Spleen (tissue), 7 donors: Measurements from ENCODE around the gene PDCD1LG2.

Experiments
- CTCF ChIP-seq, 11 experiments: fragments of 200-600 bp in 7 of 11; fragments of 450-650 bp in 4 of 11; sonication (generic) in 4 of 11; IDR thresholded peaks in 8 of 11; conservative IDR thresholded peaks in 3 of 11; 1 replicate in 7 of 11; 2 replicates in 4 of 11; pipeline versions ENCODE4 v1.4.0 to v1.8.0; 2016 to 2021; ENCODE audit warnings: antibody characterized with exemption in 11 of 11, inconsistent platforms in 4 of 11, mild to moderate bottlenecking in 1 of 11
- POLR2A ChIP-seq, 3 donors: fragments of 450-650 bp; IDR thresholded peaks; one replicate each; pipeline ENCODE4 v1.5.1; 2017; ENCODE audit warnings: antibody characterized with exemption in 3 of 3, mild to moderate bottlenecking in 1 of 3
- POLR2AphosphoS5 ChIP-seq, 3 donors: sonication (generic); formaldehyde crosslinking; IDR thresholded peaks; one replicate each; pipeline ENCODE4 v1.5.1; 2017; ENCODE audit warnings: antibody characterized with exemption in 3 of 3
- donor health status: DM: no; HTN: no; CAD: no; lungs with moderate emphysema.
- donor health status: DM: no; HTN: no; CAD: no.
- donor health status: DM: no; HTN: no; CAD: no.

- TF ChIP-seq CTCF (IDR thresholded peaks at IDR 0.05 in 8 of 11, conservative IDR thresholded peaks at IDR 0.05 in 3 of 11) (no peak), POLR2A (IDR thresholded peaks at IDR 0.05) (no peak), POLR2AphosphoS5 (IDR thresholded peaks at IDR 0.05) (no peak)
Observed at GRCh38 chr9:5561828-5562488, 51.6 kb downstream of the PDCD1LG2 start.
